K562 (cell line): Measurements from ENCODE around the gene PTK7. TPM values are rescaled to one million over a fixed set of nuclear protein-coding genes. Genes with fewer than 3 reads are reported as not detected.
A peak's percentile ranks its signal among the peaks of the same experiment; 100 is the strongest.

Source experiments
- ATAC-seq: fragments of 200-7000 bp; cut with Tn5 transposase; 3 replicates; pipeline ENCODE4 v1.9.1; 2020; ENCODE audit warnings: moderate library complexity
- BruUV-seq: library from RNA; stranded (reverse); fragments of 400-500 nt; replicated peaks from 2 replicates; lab custom pipeline; 2021; lab: Mats Ljungman, UMichigan
- CTCF ChIA-PET: fragments of 300-600 bp; formaldehyde crosslinking; extraction: SDS; loops from one replicate; lab custom pipeline; 2021; ENCODE audit warnings: low intra/inter-chr PET ratio; lab: Yijun Ruan, JAX
- POLR2A ChIA-PET: fragments of 300-600, 350-650 bp; sonication (Branson Sonifier 250); formaldehyde crosslinking; extraction: SDS; loops from one replicate; lab custom pipeline; 2021; ENCODE audit warnings: antibody characterized with exemption, inconsistent platforms; lab: Yijun Ruan, JAX
- DNase-seq, 4 experiments: peaks; one replicate each; pipeline versions ENCODE4 v3.0.0 to v3.0.0-alpha.2; 2011 to 2018; ENCODE audit warnings: low spot score in 3 of 4, mixed read lengths in 3 of 4; ENCODE audit errors: extremely low read depth in 1 of 4
- FAIRE-seq: peaks from 2 replicates; lab custom pipeline; 2011; peaks lifted over from hg19 to GRCh38; lab: Jason Lieb, UNC
- H2AFZ ChIP-seq: 2 replicates; pipeline ENCODE4 v1.6.0; 2011; ENCODE audit warnings: low read depth, low read length, control low read depth, inconsistent platforms
- H3K27ac ChIP-seq: fragments of 200-600 bp; 3 replicates; pipeline ENCODE4 v1.8.0; 2011; ENCODE audit warnings: low read depth, mild to moderate bottlenecking, control low read depth, inconsistent platforms, low read length, moderate library complexity, mixed read lengths; ENCODE audit errors: extremely low read depth
- H3K27me3 ChIP-seq, 2 experiments: fragments of 300-600 bp in 1 of 2; 2 replicates in 1 of 2; 3 replicates in 1 of 2; pipeline versions ENCODE4 v1.6.0 to v1.8.0; 2011; ENCODE audit warnings: inconsistent platforms in 2 of 2, low read length in 2 of 2, mild to moderate bottlenecking in 1 of 2, mixed read lengths in 1 of 2, moderate library complexity in 1 of 2; ENCODE audit not compliant: control insufficient read depth in 2 of 2, insufficient read depth in 2 of 2
- H3K36me3 ChIP-seq: fragments of 300-600 bp; 3 replicates; pipeline ENCODE4 v1.8.0; 2011; ENCODE audit warnings: mild to moderate bottlenecking, low read length, inconsistent platforms; ENCODE audit not compliant: control insufficient read depth, insufficient read depth
- H3K4me1 ChIP-seq, 2 experiments: fragments of 200-600 bp in 1 of 2; replicated peaks in 1 of 2; 2 replicates in 1 of 2; 3 replicates in 1 of 2; pipeline versions ENCODE4 v1.5.1 to v1.8.0; 2011; ENCODE audit warnings: inconsistent platforms in 2 of 2, low read length in 2 of 2, mild to moderate bottlenecking in 1 of 2, mixed read lengths in 1 of 2, moderate library complexity in 1 of 2; ENCODE audit not compliant: control insufficient read depth in 2 of 2, insufficient read depth in 2 of 2
- H3K4me2 ChIP-seq: 2 replicates; pipeline ENCODE4 v1.6.1; 2011; ENCODE audit warnings: low read length, control low read depth, inconsistent platforms, mixed read lengths; ENCODE audit not compliant: insufficient read depth
- H3K4me3 ChIP-seq: fragments of 200-600 bp; sonication (generic), shearing (Covaris generic); 2 replicates; pipeline ENCODE4 v1.5.1; 2016; ENCODE audit warnings: control low read depth, inconsistent platforms
- H3K79me2 ChIP-seq: fragments of 200-600 bp; 3 replicates; pipeline ENCODE4 v1.8.0; 2011; ENCODE audit warnings: low read length, inconsistent platforms; ENCODE audit not compliant: control insufficient read depth, insufficient read depth
- H3K9ac ChIP-seq, 2 experiments: 2 replicates each; pipeline versions ENCODE4 v1.6.0 to v1.6.1; 2011; ENCODE audit warnings: low read depth in 2 of 2, low read length in 2 of 2, control low read depth in 1 of 2, inconsistent platforms in 1 of 2, mild to moderate bottlenecking in 1 of 2, mixed read lengths in 1 of 2; ENCODE audit not compliant: insufficient read depth in 1 of 2
- H3K9me1 ChIP-seq: one replicate; pipeline ENCODE4 v1.6.0; 2011; ENCODE audit warnings: inconsistent platforms, mild to moderate bottlenecking, low read length, moderate library complexity; ENCODE audit not compliant: control insufficient read depth, insufficient read depth
- H3K9me3 ChIP-seq: replicated peaks from 2 replicates; pipeline ENCODE4 v1.5.1; 2011; ENCODE audit warnings: low read depth, low read length, inconsistent platforms; ENCODE audit not compliant: control insufficient read depth, insufficient read depth
- H4K20me1 ChIP-seq: replicated peaks from 2 replicates; pipeline ENCODE4 v1.6.1; 2011; ENCODE audit warnings: low read length, inconsistent platforms, mixed read lengths; ENCODE audit not compliant: control insufficient read depth, insufficient read depth
- ARID1B ChIP-seq: fragments of 450-650 bp; IDR thresholded peaks from 2 replicates; pipeline ENCODE4 v1.6.1; 2016; ENCODE audit warnings: antibody characterized with exemption, mild to moderate bottlenecking, inconsistent platforms
- ATF4 ChIP-seq: fragments of 450-650 bp; formaldehyde crosslinking; IDR thresholded peaks from 2 replicates; pipeline ENCODE4 v1.4.0; 2022; ENCODE audit warnings: mild to moderate bottlenecking, moderate library complexity
- CEBPG ChIP-seq, 3 experiments: fragments of 200-800 bp in 1 of 3; sonication (Bioruptor generic) in 1 of 3; sonication (generic) in 1 of 3; formaldehyde crosslinking in 1 of 3; IDR thresholded peaks in 2 of 3; conservative IDR thresholded peaks in 1 of 3; 2 replicates each; pipeline versions ENCODE4 v1.6.1 to v1.8.0; 2016 to 2022; ENCODE audit warnings: missing compliant biosample characterization in 2 of 3, missing genetic modification characterization in 2 of 3, mild to moderate bottlenecking in 1 of 3, missing genetic modification reagents in 1 of 3
- ILK ChIP-seq: fragments of 450-650 bp; IDR thresholded peaks from 2 replicates; pipeline ENCODE4 v1.6.1; 2016; ENCODE audit warnings: missing genetic modification characterization, low read depth, mild to moderate bottlenecking, missing compliant biosample characterization, moderate library complexity, borderline replicate concordance
- NR1H2 ChIP-seq: sonication (generic); formaldehyde crosslinking; IDR thresholded peaks from 2 replicates; pipeline ENCODE4 v1.4.0; 2020; ENCODE audit warnings: mild to moderate bottlenecking, missing genetic modification reagents
- NRF1 ChIP-seq, 2 experiments: fragments of 450-650 bp; IDR thresholded peaks in 1 of 2; conservative IDR thresholded peaks in 1 of 2; 2 replicates each; pipeline ENCODE4 v1.6.1; 2014; ENCODE audit warnings: mild to moderate bottlenecking in 2 of 2
- POLR2B ChIP-seq: fragments of 450-650 bp; IDR thresholded peaks from 2 replicates; pipeline ENCODE4 v1.6.1; 2018; ENCODE audit warnings: low read depth; ENCODE audit not compliant: partially characterized antibody
- POLR2H ChIP-seq: IDR thresholded peaks from 2 replicates; pipeline ENCODE4 v1.6.1; 2016; ENCODE audit warnings: missing genetic modification characterization, low read depth, mild to moderate bottlenecking, control low read depth, missing compliant biosample characterization, moderate library complexity
- RBM39 ChIP-seq: fragments of 200-400 bp; formaldehyde crosslinking; optimal IDR thresholded peaks from 2 replicates; pipeline ENCODE3; 2018; ENCODE audit warnings: low read depth, low read length
- SP2 ChIP-seq: IDR thresholded peaks from 2 replicates; pipeline ENCODE4 v1.6.1; 2011; ENCODE audit warnings: mild to moderate bottlenecking, low read depth, low read length, moderate library complexity; ENCODE audit not compliant: poor library complexity, severe bottlenecking; ENCODE audit errors: extremely low read depth
- SREBF1 ChIP-seq: fragments of 150-350 bp; IDR thresholded peaks from 2 replicates; pipeline ENCODE4 v1.6.1; 2014; ENCODE audit warnings: antibody characterized with exemption, low read depth, low read length, borderline replicate concordance
- TCFL5 ChIP-seq: fragments of 250-450 bp; sonication (Bioruptor Pico); conservative IDR thresholded peaks from 2 replicates; pipeline ENCODE4 v1.6.1; 2021; ENCODE audit warnings: mild to moderate bottlenecking, moderate library complexity, matching md5 sums
- WGBS: fragments of 100-300 bp; shearing (Covaris generic); methylation state at CpG from one replicate; pipeline ENCODE4 v1.1.6; 2016; ENCODE audit warnings: low coverage, mixed read lengths; ENCODE audit not compliant: insufficient coverage; ENCODE audit errors: missing lambda C conversion rate; 5-methylcytosine and 5-hydroxymethylcytosine counted together
- in situ Hi-C: fragments of 300-500 bp; cut with MboI; formaldehyde crosslinking; loops from 4 replicates; pipeline ENCODE4 v1.15.0; 2018; ENCODE audit warnings: inconsistent platforms, mixed read lengths
- intact Hi-C: fragments of 100-400 bp; cut with micrococcal nuclease; formaldehyde crosslinking; loops from 2 replicates; pipeline ENCODE4 v1.14.2; 2022
- polyA plus RNA-seq, 8 experiments: library from polyadenylated mRNA; depleted of rRNA in 4 of 8; stranded (reverse) in 5 of 8; unstranded in 3 of 8; fragments of >200 nt; fragmentation: Nextera tagmentation in 2 of 8; fragmentation: Illumina TruSeq in 1 of 8; extraction: Ambion mirVana in 2 of 8; extraction: Trizol in 1 of 8; gene quantifications; 2 replicates each; pipeline versions ENCODE4 v1.2.1 to v1.2.3, GENCODE V29; 2011 to 2014; ENCODE audit warnings: inconsistent platforms in 1 of 8, missing spikeins in 1 of 8
- total RNA-seq, 7 experiments: library from RNA; depleted of rRNA in 6 of 7; stranded (reverse); fragments of >200 nt in 6 of 7; fragmentation: Illumina TruSeq in 2 of 7; extraction: Trizol in 2 of 7; gene quantifications; 2 replicates each; pipeline versions ENCODE4 v1.2.1 to v1.2.3, GENCODE V29; 2011 to 2021; ENCODE audit warnings: low replicate concordance in 1 of 7

Gene PTK7
- total and polyA plus RNA-seq, 9 of the 15 experiments (the other 6 are each of a cell fraction or from before 2014, with no cell fraction given) = 0.20 to 6.8 (median 4.2) TPM

- no peak for TF ChIP-seq NRF1 (conservative IDR thresholded peaks at IDR 0.05 in 1 of 2, IDR thresholded peaks at IDR 0.05 in 1 of 2)
- no peak for TF ChIP-seq CEBPG (CRISPR knock-in tag; IDR thresholded peaks at IDR 0.05)
- TF ChIP-seq CEBPG (tag; conservative IDR thresholded peaks at IDR 0.05 in 1 of 2, IDR thresholded peaks at IDR 0.05 in 1 of 2) = no peak
Measured at GRCh38 chr6:43189776-43190304, 113.7 kb downstream of the PTK7 start (continued).

GRCh38 chr6:43192911-43193310 is 116.8 kb downstream of the PTK7 start:
- peaks cover 3% of the 10 kb centered on the region; the same call in 1 of the 3 replicates for H3K79me2 ChIP-seq
- H3K36me3 ChIP-seq = peaks cover 14% of the 10 kb centered on the region
- intact Hi-C loops (no loop called here), in situ Hi-C loops (no loop called here)
- no peak overlapping the region for H3K27ac ChIP-seq
- ATAC-seq (no peak), DNase-seq (no peak), FAIRE-seq (no peak)
- TF ChIP-seq RBM39 = no peak
- no peak for TF ChIP-seq TCFL5 (CRISPR knock-in tag)
- no peak for TF ChIP-seq SP2
- no peak for TF ChIP-seq NR1H2
- TF ChIP-seq ILK (tag) = no peak
- TF ChIP-seq POLR2H (tag) = no peak
- no peak for TF ChIP-seq ARID1B
- TF ChIP-seq ATF4 (CRISPR knock-in tag) = no peak
- TF ChIP-seq SREBF1 = no peak
- TF ChIP-seq POLR2B = no peak
- POLR2A ChIA-PET = interaction anchor here (1.0 kb wide), 2 partner anchors 13 to 28 kb away, joined by 3 to 5 read pairs; no protein-coding TSS in a partner anchor
- peak overlapping the region in 1 of 2 experiments; percentile 14; a peak in 1 of 4 replicates for H3K9ac ChIP-seq
- peaks cover 0 to 13% of the 10 kb centered on the region in 2 experiments; a peak in 4 of 5 replicates for H3K4me1 ChIP-seq
- H3K4me3 ChIP-seq = no peak overlapping the region
- WGBS = 87% methylated on average over 9 of the region's 9 CpGs
- H2AFZ ChIP-seq = no peak overlapping the region
- no peaks in the 10 kb centered on the region for H4K20me1 ChIP-seq
- no peaks in the 10 kb centered on the region for H3K9me1 ChIP-seq
- H3K27me3 ChIP-seq = no peaks in the 10 kb centered on the region
- no peaks in the 10 kb centered on the region for H3K9me3 ChIP-seq
- H3K4me2 ChIP-seq = no peak overlapping the region
- no TSS peak for BruUV-seq
- CTCF ChIA-PET = no interaction called here
